Activated T-helper 1 cell treated with anti-CD3 and anti-CD28 coated beads, Interleukin-12 subunit alpha, Interleukin-12 subunit beta, Interleukin-2, Interleukin-4 antibody, amounts not matched to agents 30 ng/mL and 10 ng/mL and 1 ng/mL, durations not matched to agents 14 hours and 24 hours and 36 hours (primary cell): ENCODE data around the gene PHF21A. TPM values are rescaled to one million over a fixed set of nuclear protein-coding genes. Genes with fewer than 3 reads are reported as not detected.

ENCODE experiments used
- DNase-seq: peaks from one replicate; pipeline ENCODE4 v3.0.0; 2021; ENCODE audit warnings: low spot score
- H3K27ac Mint-ChIP-seq: one replicate; pipeline ENCODE4 v1.8.0; 2021; ENCODE audit warnings: mild to moderate bottlenecking, mixed read lengths
- H3K27me3 Mint-ChIP-seq: one replicate; pipeline ENCODE4 v1.8.0; 2022; ENCODE audit warnings: mild to moderate bottlenecking, moderate library complexity, mixed read lengths; ENCODE audit not compliant: insufficient read depth
- H3K36me3 Mint-ChIP-seq: one replicate; pipeline ENCODE4 v1.8.0; 2021; ENCODE audit warnings: low read depth, mixed read lengths
- H3K4me1 Mint-ChIP-seq: one replicate; pipeline ENCODE4 v1.8.0; 2021; ENCODE audit warnings: low read depth, mixed read lengths
- H3K4me3 Mint-ChIP-seq: one replicate; pipeline ENCODE4 v1.8.0; 2021; ENCODE audit warnings: mild to moderate bottlenecking, moderate library complexity, mixed read lengths
- H3K9me3 Mint-ChIP-seq: one replicate; pipeline ENCODE4 v1.8.0; 2021; ENCODE audit warnings: mixed read lengths
- intact Hi-C: fragments of 100-400 bp; cut with micrococcal nuclease; formaldehyde crosslinking; loops from one replicate; pipeline ENCODE4 v1.15.1; 2024
- total RNA-seq: library from RNA; stranded (reverse); gene quantifications from 2 replicates; pipeline ENCODE4 v1.2.3, GENCODE V29; 2022

Gene PHF21A
- 32.9 and 42.0 TPM in 2 replicates for total RNA-seq

DNA sequence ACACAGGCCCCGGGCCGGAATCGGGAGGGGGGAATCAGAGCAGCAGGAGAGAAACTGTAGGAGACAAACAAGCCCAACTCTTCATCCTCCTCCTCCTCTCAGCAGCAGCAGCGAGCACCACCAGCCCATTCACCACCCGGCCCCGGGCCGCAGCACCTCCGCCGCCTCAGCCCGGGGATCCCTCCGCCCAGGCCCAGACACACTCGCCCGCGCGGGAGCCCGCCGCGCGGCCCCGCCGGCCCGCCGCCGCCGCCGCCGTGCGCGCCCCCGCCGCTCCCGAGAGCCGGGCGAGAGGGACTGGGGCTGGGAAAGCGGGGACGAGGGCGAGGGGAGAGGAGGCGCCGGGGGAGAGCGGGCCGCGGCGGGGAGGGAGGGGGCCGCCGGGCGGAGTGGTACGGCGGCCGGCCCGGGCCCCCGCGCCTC, at the start of gene PHF21A:
PHF21A (minus strand) TSS at position 154 of the 423 bp plus-strand sequence. CDS start 37,235 bp downstream, outside the sequence.
- H3K36me3 Mint-ChIP-seq, result peaks cover 6% of the 10 kb centered on the region
- H3K9me3 Mint-ChIP-seq, result no peaks in the 10 kb centered on the region
- intact Hi-C loops, result loop anchor here (1.0 to 10.0 kb wide), 8 partner anchors 117 to 1147 kb away; partner anchors contain the start of genes ATG13, CRY2, DGKZ and HARBI1
- H3K27ac Mint-ChIP-seq, result peak within 1 kb of the TSS; percentile 95
- H3K4me1 Mint-ChIP-seq, result peaks cover 38% of the 10 kb centered on the region
- H3K27me3 Mint-ChIP-seq, result no peaks in the 10 kb centered on the region
- DNase-seq, result peak; percentile 88
- peak within 1 kb of the TSS; percentile 91 for H3K4me3 Mint-ChIP-seq

GRCh38 chr11:46170797-46171196, 49.5 kb upstream of the PHF21A start:
- no peaks in the 10 kb centered on the region for H3K9me3 Mint-ChIP-seq
- intact Hi-C loops, result no loop called here
- H3K27me3 Mint-ChIP-seq, result peaks cover 33% of the 10 kb centered on the region
- DNase-seq, result no peak
- no peak overlapping the region for H3K27ac Mint-ChIP-seq
- no peaks in the 10 kb centered on the region for H3K36me3 Mint-ChIP-seq
- H3K4me3 Mint-ChIP-seq, result no peak overlapping the region
- H3K4me1 Mint-ChIP-seq, result no peaks in the 10 kb centered on the region

DNA sequence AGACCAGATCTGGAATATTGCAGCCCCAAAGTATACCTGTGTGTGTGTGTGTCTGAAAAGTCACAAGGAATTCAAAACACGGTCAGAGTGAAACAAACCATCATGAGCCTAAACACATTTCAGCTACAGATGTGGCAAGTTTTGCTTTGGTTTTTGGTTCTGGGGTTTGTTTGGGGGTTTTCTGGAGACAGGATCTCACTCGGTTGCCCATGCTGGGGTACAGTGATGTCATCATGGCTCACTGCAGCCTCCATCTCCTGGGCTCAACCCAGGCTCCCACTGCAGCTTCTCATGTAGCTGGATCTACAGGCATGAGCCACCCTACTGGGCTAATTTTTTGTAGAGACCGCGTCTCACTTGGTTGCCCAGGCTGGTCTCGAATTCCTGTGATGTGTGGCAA, 41.4 kb upstream of the PHF21A start:
- intact Hi-C loops, result no loop called here
- Mint-ChIP-seq H3K9me3 (no peaks in the 10 kb centered on the region), H3K4me1 (peaks cover 9% of the 10 kb centered on the region), H3K4me3 (no peak overlapping the region), H3K27ac (no peak overlapping the region), H3K27me3 (peaks cover 29% of the 10 kb centered on the region), H3K36me3 (no peaks in the 10 kb centered on the region)
- no peak for DNase-seq

DNA sequence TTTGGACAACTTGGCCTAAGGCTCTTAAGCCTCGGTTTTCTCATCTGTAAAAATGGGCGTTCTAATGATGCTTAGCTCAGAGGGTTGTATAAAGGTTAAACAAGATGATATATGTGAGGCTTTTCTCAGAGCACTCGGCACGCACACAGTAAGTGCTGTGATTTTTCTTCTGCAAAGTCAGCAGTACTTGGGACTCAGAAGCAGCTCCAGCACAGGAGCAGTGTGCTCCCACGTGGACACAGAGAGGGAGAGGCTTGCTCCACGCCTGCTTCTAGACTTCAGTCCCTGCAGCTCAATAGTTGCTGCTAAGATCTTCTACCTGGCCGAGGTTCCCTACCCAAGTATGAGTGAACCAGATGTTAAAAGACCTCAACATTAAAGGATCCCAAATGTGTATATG, 39.9 kb upstream of the PHF21A start:
- no peaks in the 10 kb centered on the region for H3K9me3 Mint-ChIP-seq
- intact Hi-C loops, result no loop called here

GRCh38 chr11:46160100-46160499, 38.8 kb upstream of the PHF21A start:
- no peak overlapping the region for H3K4me3 Mint-ChIP-seq
- intact Hi-C loops, result no loop called here
- peaks cover 27% of the 10 kb centered on the region for H3K27me3 Mint-ChIP-seq
- no peaks in the 10 kb centered on the region for H3K36me3 Mint-ChIP-seq
- no peak overlapping the region for H3K27ac Mint-ChIP-seq
- no peaks in the 10 kb centered on the region for H3K9me3 Mint-ChIP-seq
- DNase-seq, result no peak
- H3K4me1 Mint-ChIP-seq, result peaks cover 9% of the 10 kb centered on the region

More for the DNA sequence above, 39.9 kb upstream of the PHF21A start:
- H3K27ac Mint-ChIP-seq, result no peak overlapping the region
- DNase-seq, result no peak
- H3K36me3 Mint-ChIP-seq, result no peaks in the 10 kb centered on the region
- peaks cover 27% of the 10 kb centered on the region for H3K27me3 Mint-ChIP-seq
- H3K4me3 Mint-ChIP-seq, result no peak overlapping the region
- H3K4me1 Mint-ChIP-seq, result peaks cover 9% of the 10 kb centered on the region

DNA sequence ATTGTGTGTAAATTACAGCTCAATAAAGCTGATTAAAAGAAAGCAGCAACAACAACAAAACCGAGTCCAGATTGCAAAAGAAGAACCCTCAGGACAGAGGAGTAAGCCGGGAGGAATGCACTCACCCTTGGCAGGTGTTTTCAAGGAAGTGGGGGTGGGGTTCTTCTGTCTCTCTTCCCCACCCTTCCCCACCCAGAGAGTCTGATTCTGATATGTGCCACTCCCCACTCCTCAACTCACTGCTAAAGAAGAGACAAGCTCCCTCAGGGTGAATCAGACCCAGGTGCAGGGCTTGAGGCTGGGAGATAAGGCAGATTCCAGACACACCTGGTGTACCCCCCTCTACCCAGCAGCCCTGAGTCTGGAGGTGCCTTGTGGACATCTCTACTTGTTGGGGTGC, 38.4 kb upstream of the PHF21A start:
- Mint-ChIP-seq H3K36me3 (no peaks in the 10 kb centered on the region), H3K4me1 (peaks cover 9% of the 10 kb centered on the region), H3K27ac (no peak overlapping the region), H3K9me3 (no peaks in the 10 kb centered on the region), H3K4me3 (no peak overlapping the region), H3K27me3 (peaks cover 27% of the 10 kb centered on the region)
- no peak for DNase-seq
- intact Hi-C loops, result no loop called here

GRCh38 chr11:46149826-46150225, 28.6 kb upstream of the PHF21A start:
- DNase-seq, result no peak
- H3K4me1 Mint-ChIP-seq, result no peaks in the 10 kb centered on the region
- H3K9me3 Mint-ChIP-seq, result no peaks in the 10 kb centered on the region
- no peaks in the 10 kb centered on the region for H3K36me3 Mint-ChIP-seq
- intact Hi-C loops, result no loop called here
- H3K27me3 Mint-ChIP-seq, result peaks cover 21% of the 10 kb centered on the region
- H3K4me3 Mint-ChIP-seq, result no peak overlapping the region
- no peak overlapping the region for H3K27ac Mint-ChIP-seq

GRCh38 chr11:46149342-46149741, 28.1 kb upstream of the PHF21A start:
- no peak for DNase-seq
- intact Hi-C loops, result no loop called here
- H3K9me3 Mint-ChIP-seq, result no peaks in the 10 kb centered on the region
- no peak overlapping the region for H3K4me3 Mint-ChIP-seq
- H3K27ac Mint-ChIP-seq, result no peak overlapping the region
- no peaks in the 10 kb centered on the region for H3K4me1 Mint-ChIP-seq
- H3K27me3 Mint-ChIP-seq, result peaks cover 21% of the 10 kb centered on the region
- H3K36me3 Mint-ChIP-seq, result no peaks in the 10 kb centered on the region

GRCh38 chr11:46144741-46145140, 23.5 kb upstream of the PHF21A start:
- Mint-ChIP-seq H3K27ac (no peak overlapping the region), H3K36me3 (no peaks in the 10 kb centered on the region), H3K27me3 (peaks cover 14% of the 10 kb centered on the region), H3K4me1 (no peaks in the 10 kb centered on the region), H3K9me3 (no peaks in the 10 kb centered on the region), H3K4me3 (no peak overlapping the region)
- intact Hi-C loops, result no loop called here
- DNase-seq, result no peak

DNA sequence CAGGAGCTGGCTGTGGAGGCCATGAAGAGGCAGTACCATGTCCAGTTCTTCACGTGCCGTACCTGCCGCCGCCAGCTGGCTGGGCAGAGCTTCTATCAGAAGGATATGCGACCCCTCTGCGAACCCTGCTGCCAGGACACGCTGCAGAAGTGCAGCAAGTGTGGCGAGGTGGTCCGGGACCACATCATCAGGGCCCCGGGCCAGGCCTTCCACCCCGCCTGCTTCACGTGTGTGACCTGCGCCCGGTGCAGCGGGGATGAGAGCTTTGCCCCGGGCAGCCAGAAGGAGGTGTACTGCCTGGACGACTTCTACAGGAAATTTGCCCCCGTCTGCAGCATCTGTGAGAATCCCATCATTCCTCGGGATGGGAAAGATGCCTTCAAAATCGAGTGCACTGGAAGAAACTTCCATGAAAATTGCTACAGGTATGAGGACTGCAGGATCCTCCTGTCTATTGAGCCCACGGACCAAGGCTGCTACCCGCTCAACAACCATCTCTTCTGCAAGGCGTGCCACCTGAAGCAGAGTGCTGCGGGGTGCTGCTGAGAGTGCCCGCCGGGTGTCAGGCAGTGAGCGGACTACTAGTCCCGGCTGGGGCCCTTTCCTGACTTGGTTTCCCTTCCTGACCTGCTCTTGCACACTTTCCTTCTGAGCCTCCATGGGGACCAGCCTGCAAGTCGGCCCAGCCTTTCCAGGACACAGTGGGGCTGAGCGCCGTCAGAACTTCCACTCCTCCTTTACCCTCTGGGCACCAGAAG, 22.0 kb upstream of the PHF21A start:
- Mint-ChIP-seq H3K4me3 (no peak overlapping the region), H3K9me3 (no peaks in the 10 kb centered on the region), H3K4me1 (no peaks in the 10 kb centered on the region), H3K36me3 (no peaks in the 10 kb centered on the region), H3K27ac (no peak overlapping the region), H3K27me3 (peaks cover 14% of the 10 kb centered on the region)
- DNase-seq, result no peak
- intact Hi-C loops, result no loop called here

DNA sequence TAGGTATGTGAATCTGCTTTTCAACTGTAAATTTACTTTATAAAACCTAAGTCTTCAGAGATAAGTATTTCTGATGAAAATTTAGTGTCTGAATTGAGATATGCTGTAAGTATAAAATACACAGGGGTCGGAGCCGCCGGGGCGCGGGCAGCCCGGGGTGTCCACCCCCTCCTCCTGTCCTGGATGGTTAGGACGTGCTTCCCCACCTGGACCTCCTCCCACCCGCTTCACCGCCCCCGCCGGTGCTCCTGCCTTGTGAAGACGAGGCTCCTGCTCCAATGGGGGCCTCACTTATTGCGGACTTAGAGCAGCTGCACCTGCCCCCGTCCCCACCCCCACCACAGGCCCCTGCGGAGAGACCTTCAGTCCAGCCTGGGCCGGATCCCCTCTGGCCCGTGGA, 21.3 kb upstream of the PHF21A start:
- no peak overlapping the region for H3K27ac Mint-ChIP-seq
- H3K36me3 Mint-ChIP-seq, result no peaks in the 10 kb centered on the region
- H3K9me3 Mint-ChIP-seq, result no peaks in the 10 kb centered on the region
- no peak for DNase-seq
- H3K4me3 Mint-ChIP-seq, result no peak overlapping the region
- no peaks in the 10 kb centered on the region for H3K4me1 Mint-ChIP-seq
- intact Hi-C loops, result no loop called here
- peaks cover 15% of the 10 kb centered on the region for H3K27me3 Mint-ChIP-seq

- H3K36me3 Mint-ChIP-seq, result no peaks in the 10 kb centered on the region
- no peak overlapping the region for H3K4me3 Mint-ChIP-seq
- H3K4me1 Mint-ChIP-seq, result no peaks in the 10 kb centered on the region
- no peak for DNase-seq
- peaks cover 15% of the 10 kb centered on the region for H3K27me3 Mint-ChIP-seq
- H3K27ac Mint-ChIP-seq, result no peak overlapping the region
- intact Hi-C loops, result no loop called here
- no peaks in the 10 kb centered on the region for H3K9me3 Mint-ChIP-seq
Measured at GRCh38 chr11:46141597-46141996, 20.3 kb upstream of the PHF21A start.

DNA sequence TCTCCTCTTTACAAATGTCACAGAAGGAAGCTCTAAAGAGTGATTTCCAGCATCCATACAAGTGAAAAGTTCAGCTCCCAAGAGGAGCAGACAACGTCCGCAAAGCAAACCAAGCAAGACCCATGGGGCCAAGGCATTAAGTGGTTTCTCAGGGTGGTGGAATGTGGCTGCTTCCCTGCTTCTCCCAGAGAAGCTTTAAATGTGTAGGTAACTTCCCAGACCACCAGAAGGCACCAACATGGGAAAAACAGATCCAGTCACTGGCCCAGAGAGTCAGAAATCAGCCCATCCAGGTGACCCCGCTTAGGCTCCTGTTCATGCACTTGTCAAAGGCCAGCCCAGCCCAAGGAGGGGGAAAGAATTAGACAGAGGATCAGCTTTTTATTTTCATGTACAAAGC, 13.3 kb upstream of the PHF21A start:
- Mint-ChIP-seq H3K4me1 (no peaks in the 10 kb centered on the region), H3K36me3 (no peaks in the 10 kb centered on the region), H3K9me3 (no peaks in the 10 kb centered on the region), H3K4me3 (no peak overlapping the region), H3K27me3 (peaks cover 20% of the 10 kb centered on the region), H3K27ac (no peak overlapping the region)
- no peak for DNase-seq
- intact Hi-C loops, result no loop called here

- H3K4me1 Mint-ChIP-seq, result no peaks in the 10 kb centered on the region
- H3K9me3 Mint-ChIP-seq, result no peaks in the 10 kb centered on the region
- DNase-seq, result no peak
- intact Hi-C loops, result no loop called here
- H3K4me3 Mint-ChIP-seq, result no peak overlapping the region
- H3K27me3 Mint-ChIP-seq, result peaks cover 20% of the 10 kb centered on the region
- H3K27ac Mint-ChIP-seq, result no peak overlapping the region
- H3K36me3 Mint-ChIP-seq, result no peaks in the 10 kb centered on the region
Measured at GRCh38 chr11:46134061-46134460, 12.8 kb upstream of the PHF21A start.
